GM12801 (cell line): Measurements from ENCODE around the gene NDRG2.

Source experiments
- CTCF ChIP-seq: IDR thresholded peaks from one replicate; pipeline ENCODE4 v1.5.1; 2011; ENCODE audit warnings: control low read depth; ENCODE audit not compliant: insufficient read length; ENCODE audit errors: extremely low read depth

Gene NDRG2

GRCh38 chr14:21024585-21025370 is at the start of gene NDRG2:
NDRG2 (minus strand) TSS chr14:21025061; CDS start chr14:21023315, 1,746 bp downstream.
- TF ChIP-seq CTCF: no peak

GRCh38 chr14:21073921-21074320 is 49.1 kb upstream of the NDRG2 start:
- TF ChIP-seq CTCF: no peak

GRCh38 chr14:21072781-21073339 is 48.0 kb upstream of the NDRG2 start:
- no peak for TF ChIP-seq CTCF

GRCh38 chr14:21072031-21072473 is 47.2 kb upstream of the NDRG2 start:
- no peak for TF ChIP-seq CTCF

- TF ChIP-seq CTCF: no peak
Measured at GRCh38 chr14:21071225-21072030, 46.6 kb upstream of the NDRG2 start.

- no peak for TF ChIP-seq CTCF
Measured at GRCh38 chr14:21070610-21071224, 45.9 kb upstream of the NDRG2 start.
